H9 (cell line): ENCODE measurements around the gene UBFD1. TPM values are rescaled to one million over a fixed set of nuclear protein-coding genes. Genes with fewer than 3 reads are reported as not detected.

Experiments
- DNase-seq: peaks from one replicate; pipeline ENCODE4 v3.0.0-alpha.2; 2017
- H2AFZ ChIP-seq: one replicate; pipeline ENCODE4 v1.6.1; 2013; ENCODE audit warnings: mild to moderate bottlenecking, low read length, control low read depth, moderate library complexity
- H2AK5ac ChIP-seq: 2 replicates; pipeline ENCODE4 v1.6.1; 2013; ENCODE audit warnings: low read length, control low read depth, mixed read lengths; ENCODE audit not compliant: insufficient read length
- H2BK120ac ChIP-seq: one replicate; pipeline ENCODE4 v1.6.1; 2013; ENCODE audit warnings: low read depth, mild to moderate bottlenecking, low read length, control low read depth, inconsistent platforms; ENCODE audit not compliant: poor library complexity, severe bottlenecking
- H2BK12ac ChIP-seq: 2 replicates; pipeline ENCODE4 v1.6.1; 2013; ENCODE audit warnings: low read length, control low read depth, mixed read lengths, low read depth; ENCODE audit not compliant: insufficient read length
- H2BK15ac ChIP-seq: 2 replicates; pipeline ENCODE4 v1.6.1; 2013; ENCODE audit warnings: low read depth, low read length, control low read depth
- H2BK20ac ChIP-seq: one replicate; pipeline ENCODE4 v1.6.1; 2013; ENCODE audit warnings: low read depth, mild to moderate bottlenecking, low read length, control low read depth, inconsistent platforms; ENCODE audit not compliant: poor library complexity, severe bottlenecking
- H2BK5ac ChIP-seq: 2 replicates; pipeline ENCODE4 v1.6.1; 2013; ENCODE audit warnings: low read length, control low read depth, mixed read lengths; ENCODE audit not compliant: insufficient read length
- H3K14ac ChIP-seq: 2 replicates; pipeline ENCODE4 v1.6.1; 2013; ENCODE audit warnings: low read length, control low read depth; ENCODE audit not compliant: insufficient read depth
- H3K18ac ChIP-seq: 2 replicates; pipeline ENCODE4 v1.6.1; 2013; ENCODE audit warnings: low read depth, mild to moderate bottlenecking, mixed read lengths, low read length, control low read depth; ENCODE audit not compliant: insufficient read length
- H3K23ac ChIP-seq: 2 replicates; pipeline ENCODE4 v1.6.1; 2013; ENCODE audit warnings: low read length, control low read depth, mixed read lengths, low read depth; ENCODE audit not compliant: insufficient read length
- H3K23me2 ChIP-seq: 2 replicates; pipeline ENCODE4 v1.6.1; 2013; ENCODE audit warnings: low read depth, mild to moderate bottlenecking, mixed read lengths, low read length, control low read depth; ENCODE audit not compliant: insufficient read length, poor library complexity, severe bottlenecking
- H3K27ac ChIP-seq: 2 replicates; pipeline ENCODE4 v1.5.1; 2013; ENCODE audit warnings: low read length, control low read depth, mixed read lengths, low read depth; ENCODE audit not compliant: insufficient read length
- H3K27me3 ChIP-seq: 2 replicates; pipeline ENCODE4 v1.6.1; 2013; ENCODE audit warnings: low read length, control low read depth, inconsistent platforms; ENCODE audit not compliant: insufficient read depth
- H3K4ac ChIP-seq: 2 replicates; pipeline ENCODE4 v1.6.1; 2013; ENCODE audit warnings: low read depth, mild to moderate bottlenecking, control low read depth, inconsistent platforms, low read length, moderate library complexity
- H3K4me1 ChIP-seq: 2 replicates; pipeline ENCODE4 v1.6.1; 2013; ENCODE audit warnings: low read length, control low read depth, inconsistent platforms; ENCODE audit not compliant: insufficient read depth
- H3K4me2 ChIP-seq: 2 replicates; pipeline ENCODE4 v1.6.1; 2013; ENCODE audit warnings: low read length, control low read depth, mixed read lengths; ENCODE audit not compliant: insufficient read length, insufficient read depth
- H3K56ac ChIP-seq: 2 replicates; pipeline ENCODE4 v1.6.1; 2013; ENCODE audit warnings: low read depth, mild to moderate bottlenecking, mixed read lengths, low read length, control low read depth; ENCODE audit not compliant: insufficient read length
- H3K79me1 ChIP-seq: 2 replicates; pipeline ENCODE4 v1.6.1; 2013; ENCODE audit warnings: low read depth, mild to moderate bottlenecking, moderate library complexity, low read length, control low read depth, inconsistent platforms; ENCODE audit not compliant: insufficient read depth, poor library complexity, severe bottlenecking
- H3K79me2 ChIP-seq: 2 replicates; pipeline ENCODE4 v1.6.1; 2013; ENCODE audit warnings: low read length, control low read depth, inconsistent platforms; ENCODE audit not compliant: insufficient read depth
- H3K9ac ChIP-seq: 2 replicates; pipeline ENCODE4 v1.6.1; 2013; ENCODE audit warnings: low read length, control low read depth, mixed read lengths; ENCODE audit not compliant: insufficient read length; ENCODE audit errors: extremely low read depth
- H3K9me3 ChIP-seq: one replicate; pipeline ENCODE4 v1.6.1; 2013; ENCODE audit warnings: low read depth, low read length, inconsistent platforms; ENCODE audit not compliant: control insufficient read depth
- H3T11ph ChIP-seq: one replicate; pipeline ENCODE4 v1.6.1; 2013; ENCODE audit warnings: mild to moderate bottlenecking, low read length, control low read depth, inconsistent platforms
- H4K20me1 ChIP-seq: one replicate; pipeline ENCODE4 v1.6.1; 2013; ENCODE audit not compliant: control insufficient read depth, insufficient read length, insufficient read depth
- H4K5ac ChIP-seq: 2 replicates; pipeline ENCODE4 v1.6.1; 2013; ENCODE audit warnings: low read depth, mild to moderate bottlenecking, mixed read lengths, low read length, control low read depth; ENCODE audit not compliant: insufficient read length
- H4K8ac ChIP-seq: replicated peaks from 2 replicates; pipeline ENCODE4 v1.6.1; 2013; ENCODE audit warnings: low read length, control low read depth, mixed read lengths, low read depth; ENCODE audit not compliant: insufficient read length
- H4K91ac ChIP-seq: 2 replicates; pipeline ENCODE4 v1.6.1; 2013; ENCODE audit warnings: low read depth, mild to moderate bottlenecking, moderate library complexity, mixed read lengths, low read length, control low read depth; ENCODE audit not compliant: insufficient read length
- H3K27ac Mint-ChIP-seq, 3 experiments: 2 replicates in 2 of 3; 3 replicates in 1 of 3; pipeline ENCODE4 v1.8.0; 2020 to 2021; ENCODE audit warnings: mixed read lengths in 3 of 3, mild to moderate bottlenecking in 1 of 3, moderate library complexity in 1 of 3
- H3K27me3 Mint-ChIP-seq: 2 replicates; pipeline ENCODE4 v1.8.0; 2021; ENCODE audit warnings: low read depth, mild to moderate bottlenecking, moderate library complexity, mixed read lengths
- H3K36me3 Mint-ChIP-seq, 3 experiments: 2 replicates in 2 of 3; 3 replicates in 1 of 3; pipeline ENCODE4 v1.8.0; 2020 to 2021; ENCODE audit warnings: low read depth in 3 of 3, mixed read lengths in 3 of 3; ENCODE audit not compliant: insufficient read depth in 1 of 3
- H3K4me1 Mint-ChIP-seq, 2 experiments: 2 replicates each; pipeline ENCODE4 v1.8.0; 2020; ENCODE audit warnings: mixed read lengths in 2 of 2
- H3K4me3 Mint-ChIP-seq, 2 experiments: 2 replicates in 1 of 2; 3 replicates in 1 of 2; pipeline ENCODE4 v1.8.0; 2020 to 2021; ENCODE audit warnings: mild to moderate bottlenecking in 2 of 2, mixed read lengths in 2 of 2, moderate library complexity in 1 of 2
- H3K9me3 Mint-ChIP-seq, 2 experiments: 2 replicates in 1 of 2; 3 replicates in 1 of 2; pipeline ENCODE4 v1.8.0; 2020; ENCODE audit warnings: mild to moderate bottlenecking in 2 of 2, mixed read lengths in 2 of 2, moderate library complexity in 1 of 2
- WGBS: extraction: QIAGEN DNeasy Blood & Tissue Kit; methylation state at CpG from one replicate; pipeline ENCODE4 v1.1.7; 2013; ENCODE audit warnings: missing lambda C conversion rate, low lambda C conversion rate, mixed read lengths; ENCODE audit not compliant: insufficient read length; ENCODE audit errors: extremely low coverage; 5-methylcytosine and 5-hydroxymethylcytosine counted together
- total RNA-seq: library from RNA; stranded (reverse); gene quantifications from 2 replicates; pipeline ENCODE4 v1.2.1, GENCODE V29; 2021
- TF ChIP-seq, protein P1 (sequence below): fragments of 200-600 bp; sonication (generic); conservative IDR thresholded peaks from 3 replicates; pipeline ENCODE4 v1.8.0; 2021; ENCODE audit warnings: antibody characterized with exemption, mild to moderate bottlenecking

Gene UBFD1
- total RNA-seq, 1 experiment from 2014 or later = 107 TPM

DNA sequence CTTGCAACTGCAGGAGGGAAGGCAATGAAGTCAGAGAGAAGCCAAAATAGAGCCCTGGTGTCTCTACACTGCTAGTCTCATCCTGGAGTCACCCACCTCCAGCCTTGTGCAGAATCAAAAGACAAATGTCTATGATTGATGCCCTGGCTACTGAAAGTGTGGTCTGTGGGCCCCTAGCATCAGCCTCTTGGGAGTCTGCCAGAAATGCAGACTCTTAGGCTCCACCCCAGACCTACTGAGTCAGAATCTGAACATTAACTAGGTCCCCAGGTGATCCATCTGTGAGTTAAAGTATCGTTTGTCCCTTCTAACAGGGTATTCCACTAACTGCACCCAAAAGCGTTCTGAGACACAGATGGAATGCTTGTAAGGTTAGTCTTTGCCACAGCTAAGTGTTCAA is 21.6 kb upstream of the UBFD1 start:
- H3K4me2 ChIP-seq = no peak overlapping the region
- H2BK15ac ChIP-seq = no peak overlapping the region
- H2BK5ac ChIP-seq = no peak overlapping the region
- peaks cover 27 to 81% (median 58%) of the 10 kb centered on the region in 3 experiments; a peak in 6 of 7 replicates for H3K36me3 Mint-ChIP-seq
- no peaks in the 10 kb centered on the region for H3K27me3 ChIP-seq
- H2BK120ac ChIP-seq = no peak overlapping the region
- no peak overlapping the region for H2AFZ ChIP-seq
- TF ChIP-seq, protein P1, sequence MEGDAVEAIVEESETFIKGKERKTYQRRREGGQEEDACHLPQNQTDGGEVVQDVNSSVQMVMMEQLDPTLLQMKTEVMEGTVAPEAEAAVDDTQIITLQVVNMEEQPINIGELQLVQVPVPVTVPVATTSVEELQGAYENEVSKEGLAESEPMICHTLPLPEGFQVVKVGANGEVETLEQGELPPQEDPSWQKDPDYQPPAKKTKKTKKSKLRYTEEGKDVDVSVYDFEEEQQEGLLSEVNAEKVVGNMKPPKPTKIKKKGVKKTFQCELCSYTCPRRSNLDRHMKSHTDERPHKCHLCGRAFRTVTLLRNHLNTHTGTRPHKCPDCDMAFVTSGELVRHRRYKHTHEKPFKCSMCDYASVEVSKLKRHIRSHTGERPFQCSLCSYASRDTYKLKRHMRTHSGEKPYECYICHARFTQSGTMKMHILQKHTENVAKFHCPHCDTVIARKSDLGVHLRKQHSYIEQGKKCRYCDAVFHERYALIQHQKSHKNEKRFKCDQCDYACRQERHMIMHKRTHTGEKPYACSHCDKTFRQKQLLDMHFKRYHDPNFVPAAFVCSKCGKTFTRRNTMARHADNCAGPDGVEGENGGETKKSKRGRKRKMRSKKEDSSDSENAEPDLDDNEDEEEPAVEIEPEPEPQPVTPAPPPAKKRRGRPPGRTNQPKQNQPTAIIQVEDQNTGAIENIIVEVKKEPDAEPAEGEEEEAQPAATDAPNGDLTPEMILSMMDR = no peak
- H3K9ac ChIP-seq = no peak overlapping the region
- H3K4me1 Mint-ChIP-seq = no peaks in the 10 kb centered on the region
- H4K8ac ChIP-seq = no peak overlapping the region
- H3K79me2 ChIP-seq = no peaks in the 10 kb centered on the region
- no peak overlapping the region for H3K14ac ChIP-seq
- no peak for DNase-seq
- no CpG with 5 or more reads among the region's 2 CpGs for WGBS
- no peaks in the 10 kb centered on the region for H4K20me1 ChIP-seq
- no peaks in the 10 kb centered on the region for H3K79me1 ChIP-seq
- no peak overlapping the region for H3K18ac ChIP-seq
- no peaks in the 10 kb centered on the region for H3K23me2 ChIP-seq
- H2BK12ac ChIP-seq = no peak overlapping the region
- H3K27ac ChIP-seq = no peak overlapping the region
- no peaks in the 10 kb centered on the region for H3K27me3 Mint-ChIP-seq
- no peak overlapping the region for H3K4me3 Mint-ChIP-seq
- no peak overlapping the region for H2AK5ac ChIP-seq
- no peaks in the 10 kb centered on the region for H3K9me3 ChIP-seq
- no peak overlapping the region for H2BK20ac ChIP-seq
- no peak overlapping the region for H3T11ph ChIP-seq
- no peak overlapping the region for H3K23ac ChIP-seq
- H4K91ac ChIP-seq = no peak overlapping the region
- H4K5ac ChIP-seq = no peak overlapping the region
- H3K56ac ChIP-seq = no peak overlapping the region
- no peak overlapping the region; a peak in 1 of 7 replicates for H3K27ac Mint-ChIP-seq
- no peaks in the 10 kb centered on the region for H3K9me3 Mint-ChIP-seq
- no peaks in the 10 kb centered on the region for H3K4me1 ChIP-seq
- no peak overlapping the region for H3K4ac ChIP-seq
